ENCODE data around the gene GRIN3B.

GRIN3B gene

GRCh38 chr19:1046117-1046626 is 46.0 kb downstream of the GRIN3B start:
- TF ChIP-seq, protein P1, sequence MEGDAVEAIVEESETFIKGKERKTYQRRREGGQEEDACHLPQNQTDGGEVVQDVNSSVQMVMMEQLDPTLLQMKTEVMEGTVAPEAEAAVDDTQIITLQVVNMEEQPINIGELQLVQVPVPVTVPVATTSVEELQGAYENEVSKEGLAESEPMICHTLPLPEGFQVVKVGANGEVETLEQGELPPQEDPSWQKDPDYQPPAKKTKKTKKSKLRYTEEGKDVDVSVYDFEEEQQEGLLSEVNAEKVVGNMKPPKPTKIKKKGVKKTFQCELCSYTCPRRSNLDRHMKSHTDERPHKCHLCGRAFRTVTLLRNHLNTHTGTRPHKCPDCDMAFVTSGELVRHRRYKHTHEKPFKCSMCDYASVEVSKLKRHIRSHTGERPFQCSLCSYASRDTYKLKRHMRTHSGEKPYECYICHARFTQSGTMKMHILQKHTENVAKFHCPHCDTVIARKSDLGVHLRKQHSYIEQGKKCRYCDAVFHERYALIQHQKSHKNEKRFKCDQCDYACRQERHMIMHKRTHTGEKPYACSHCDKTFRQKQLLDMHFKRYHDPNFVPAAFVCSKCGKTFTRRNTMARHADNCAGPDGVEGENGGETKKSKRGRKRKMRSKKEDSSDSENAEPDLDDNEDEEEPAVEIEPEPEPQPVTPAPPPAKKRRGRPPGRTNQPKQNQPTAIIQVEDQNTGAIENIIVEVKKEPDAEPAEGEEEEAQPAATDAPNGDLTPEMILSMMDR (IDR thresholded peaks at IDR 0.05; ENCODE audit: low read depth, low read length) = no peak

DNA sequence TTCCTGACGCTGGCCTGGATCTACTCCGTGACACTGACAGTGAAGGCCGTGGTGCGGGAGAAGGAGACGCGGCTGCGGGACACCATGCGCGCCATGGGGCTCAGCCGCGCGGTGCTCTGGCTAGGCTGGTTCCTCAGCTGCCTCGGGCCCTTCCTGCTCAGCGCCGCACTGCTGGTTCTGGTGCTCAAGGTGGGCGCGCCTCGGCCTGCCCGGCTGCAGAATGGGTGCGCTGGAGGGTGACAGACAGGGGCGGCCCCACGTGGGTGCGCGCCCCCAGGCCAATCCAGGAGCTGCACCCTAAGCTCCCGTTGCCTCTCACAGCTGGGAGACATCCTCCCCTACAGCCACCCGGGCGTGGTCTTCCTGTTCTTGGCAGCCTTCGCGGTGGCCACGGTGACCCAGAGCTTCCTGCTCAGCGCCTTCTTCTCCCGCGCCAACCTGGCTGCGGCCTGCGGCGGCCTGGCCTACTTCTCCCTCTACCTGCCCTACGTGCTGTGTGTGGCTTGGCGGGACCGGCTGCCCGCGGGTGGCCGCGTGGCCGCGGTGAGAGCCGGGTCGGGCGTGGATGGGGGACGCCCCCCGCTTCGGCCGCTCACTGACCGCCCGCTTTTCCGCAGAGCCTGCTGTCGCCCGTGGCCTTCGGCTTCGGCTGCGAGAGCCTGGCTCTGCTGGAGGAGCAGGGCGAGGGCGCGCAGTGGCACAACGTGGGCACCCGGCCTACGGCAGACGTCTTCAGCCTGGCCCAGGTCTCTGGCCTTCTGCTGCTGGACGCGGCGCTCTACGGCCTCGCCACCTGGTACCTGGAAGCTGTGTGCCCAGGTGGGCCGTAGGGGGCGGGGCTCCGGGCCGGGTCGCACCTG is 46.8 kb downstream of the GRIN3B start:
- TF ChIP-seq, protein P1 (IDR thresholded peaks at IDR 0.05; ENCODE audit: low read depth, low read length) = no peak
- DNase-seq (ENCODE audit: extremely low read depth, low read depth) = no peak

More at GRCh38 chr19:1046117-1046626, 46.0 kb downstream of the GRIN3B start:
- no peak for DNase-seq (ENCODE audit: extremely low read depth, low read depth)

DNA sequence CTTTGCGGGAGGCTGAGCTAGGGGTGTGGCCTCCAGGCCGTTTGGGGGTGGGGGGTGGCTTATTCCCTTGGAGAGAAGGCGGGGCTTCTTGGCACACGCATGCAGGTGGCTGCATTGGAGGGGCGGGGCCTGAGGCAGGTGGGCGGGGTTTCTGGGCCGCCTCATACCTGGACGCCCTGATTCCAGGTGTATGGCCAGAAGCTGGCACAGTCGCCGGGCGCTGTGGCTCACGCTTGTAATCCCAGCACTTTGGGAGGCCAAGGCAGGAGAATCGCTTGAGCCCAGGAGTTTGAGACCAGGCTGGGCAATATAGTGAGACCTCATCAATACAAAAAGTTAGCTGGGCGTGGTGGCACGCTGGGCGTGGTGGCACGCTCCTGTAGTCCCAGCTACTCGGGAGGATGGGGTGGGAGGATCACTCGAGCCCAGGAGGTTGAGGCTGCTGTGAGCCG is 47.5 kb downstream of the GRIN3B start:
- no peak for DNase-seq (ENCODE audit: extremely low read depth, low read depth)
- TF ChIP-seq, protein P1 (IDR thresholded peaks at IDR 0.05; ENCODE audit: low read depth, low read length) = no peak

- no peak for DNase-seq (ENCODE audit: extremely low read depth, low read depth)
- TF ChIP-seq, protein P1 (IDR thresholded peaks at IDR 0.05; ENCODE audit: low read depth, low read length) = no peak
Measured at GRCh38 chr19:1049106-1049505, 48.9 kb downstream of the GRIN3B start.

- DNase-seq (ENCODE audit: extremely low read depth, low read depth) = no peak
- TF ChIP-seq, protein P1 (IDR thresholded peaks at IDR 0.05; ENCODE audit: low read depth, low read length) = no peak
Measured at GRCh38 chr19:1049800-1050199, 49.6 kb downstream of the GRIN3B start.

DNA sequence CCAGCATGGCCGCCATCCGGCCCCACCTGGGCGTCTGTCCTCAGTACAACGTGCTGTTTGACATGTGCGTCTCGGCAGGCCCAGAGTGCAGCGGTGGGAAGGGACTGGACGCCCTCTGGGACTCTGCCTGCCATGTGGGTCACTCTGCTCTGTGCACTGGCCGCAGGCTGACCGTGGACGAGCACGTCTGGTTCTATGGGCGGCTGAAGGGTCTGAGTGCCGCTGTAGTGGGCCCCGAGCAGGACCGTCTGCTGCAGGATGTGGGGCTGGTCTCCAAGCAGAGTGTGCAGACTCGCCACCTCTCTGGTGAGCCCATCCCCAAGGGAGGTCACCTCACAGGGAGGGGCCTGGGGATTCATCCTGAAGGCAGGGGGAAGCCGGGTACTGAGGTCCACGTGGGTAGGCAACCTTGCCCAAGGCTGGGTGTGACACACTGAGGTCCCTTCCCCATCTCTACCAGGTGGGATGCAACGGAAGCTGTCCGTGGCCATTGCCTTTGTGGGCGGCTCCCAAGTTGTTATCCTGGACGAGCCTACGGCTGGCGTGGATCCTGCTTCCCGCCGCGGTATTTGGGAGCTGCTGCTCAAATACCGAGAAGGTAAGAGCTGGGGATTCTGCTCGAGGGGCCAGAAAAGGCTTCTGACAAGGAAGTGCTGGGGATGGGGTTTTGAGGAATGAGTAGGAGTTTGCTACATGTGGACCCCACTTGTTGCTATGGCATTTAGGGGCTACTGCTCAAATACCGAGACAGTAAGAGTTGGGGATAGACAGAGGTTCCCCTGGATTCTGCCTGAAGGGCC is 51.0 kb downstream of the GRIN3B start:
- DNase-seq (ENCODE audit: extremely low read depth, low read depth) = no peak
- TF ChIP-seq, protein P1 (IDR thresholded peaks at IDR 0.05; ENCODE audit: low read depth, low read length) = no peak
